GM23338 (cell line): ENCODE measurements around the gene EGF. TPM values are rescaled to one million over a fixed set of nuclear protein-coding genes. Genes with fewer than 3 reads are reported as not detected.

ENCODE experiments used
- ATAC-seq: fragments of 200-7000 bp; cut with Tn5 transposase; 3 replicates; pipeline ENCODE4 v1.9.1; 2020
- DNase-seq: peaks from one replicate; pipeline ENCODE4 v3.0.0-alpha.2; 2015; ENCODE audit warnings: low spot score
- H2AFZ ChIP-seq: fragments of 200-600 bp; sonication (generic); 2 replicates; pipeline ENCODE4 v1.8.0; 2016; ENCODE audit warnings: antibody characterized with exemption, mild to moderate bottlenecking, moderate library complexity
- H3F3A ChIP-seq: fragments of 200-600 bp; sonication (generic); replicated peaks from 2 replicates; pipeline ENCODE4 v1.8.0; 2017; ENCODE audit warnings: antibody characterized with exemption, mixed run types, low read depth
- H3K27ac ChIP-seq: fragments of 200-600 bp; sonication (generic); 2 replicates; pipeline ENCODE4 v1.6.1; 2016; ENCODE audit warnings: low read depth
- H3K27me3 ChIP-seq: fragments of 200-600 bp; sonication (generic); 2 replicates; pipeline ENCODE4 v1.8.0; 2016; ENCODE audit warnings: mild to moderate bottlenecking, mixed run types, moderate library complexity; ENCODE audit not compliant: insufficient read depth
- H3K36me3 ChIP-seq: fragments of 200-600 bp; sonication (generic); 2 replicates; pipeline ENCODE4 v1.8.0; 2016; ENCODE audit warnings: mild to moderate bottlenecking; ENCODE audit not compliant: insufficient read depth
- H3K4me1 ChIP-seq: fragments of 200-600 bp; sonication (generic); 2 replicates; pipeline ENCODE4 v1.8.0; 2016; ENCODE audit warnings: mild to moderate bottlenecking, moderate library complexity; ENCODE audit not compliant: insufficient read depth
- H3K4me2 ChIP-seq: fragments of 200-600 bp; sonication (generic); 2 replicates; pipeline ENCODE4 v1.7.1; 2017; ENCODE audit warnings: mixed run types
- H3K4me3 ChIP-seq: fragments of 200-600 bp; sonication (generic); 2 replicates; pipeline ENCODE4 v1.6.1; 2016; ENCODE audit warnings: mixed run types
- H3K79me2 ChIP-seq: fragments of 200-600 bp; sonication (generic); replicated peaks from 2 replicates; pipeline ENCODE4 v1.8.0; 2017; ENCODE audit warnings: mild to moderate bottlenecking; ENCODE audit not compliant: insufficient read depth
- H3K9me2 ChIP-seq: fragments of 200-600 bp; sonication (generic); 2 replicates; pipeline ENCODE4 v1.8.0; 2017; ENCODE audit not compliant: insufficient read depth
- H4K20me1 ChIP-seq: fragments of 200-600 bp; sonication (generic); replicated peaks from 2 replicates; pipeline ENCODE4 v1.8.0; 2017; ENCODE audit warnings: mild to moderate bottlenecking; ENCODE audit not compliant: insufficient read depth
- H3K27ac Mint-ChIP-seq: 2 replicates; pipeline ENCODE4 v1.8.0; 2020; ENCODE audit warnings: inconsistent platforms, mild to moderate bottlenecking, moderate library complexity, mixed read lengths
- H3K27me3 Mint-ChIP-seq: 3 replicates; pipeline ENCODE4 v1.8.0; 2022; ENCODE audit warnings: low read depth, mild to moderate bottlenecking, moderate library complexity, mixed read lengths, inconsistent platforms; ENCODE audit not compliant: insufficient read depth, poor library complexity
- H3K36me3 Mint-ChIP-seq: 3 replicates; pipeline ENCODE4 v1.8.0; 2021; ENCODE audit warnings: low read depth, mild to moderate bottlenecking, inconsistent platforms, moderate library complexity, mixed read lengths
- H3K4me1 Mint-ChIP-seq: 3 replicates; pipeline ENCODE4 v1.8.0; 2020; ENCODE audit warnings: mild to moderate bottlenecking, inconsistent platforms, mixed read lengths
- H3K4me3 Mint-ChIP-seq: 3 replicates; pipeline ENCODE4 v1.8.0; 2021; ENCODE audit warnings: moderate library complexity, mild to moderate bottlenecking, inconsistent platforms, mixed read lengths
- H3K9me3 Mint-ChIP-seq: 3 replicates; pipeline ENCODE4 v1.8.0; 2020; ENCODE audit warnings: moderate library complexity, mild to moderate bottlenecking, inconsistent platforms, mixed read lengths
- CREB1 ChIP-seq: fragments of 250-450 bp; sonication (Bioruptor Pico); IDR thresholded peaks from 2 replicates; pipeline ENCODE4 v1.5.0; 2020; ENCODE audit warnings: low read depth, mild to moderate bottlenecking, moderate library complexity
- EZH2 ChIP-seq: fragments of 200-600 bp; sonication (generic); IDR thresholded peaks from one replicate; pipeline ENCODE4 v1.8.0; 2017; ENCODE audit warnings: antibody characterized with exemption, mild to moderate bottlenecking, low read depth; ENCODE audit not compliant: unreplicated experiment
- EZH2phosphoT487 ChIP-seq: fragments of 200-600 bp; sonication (generic); IDR thresholded peaks from one replicate; pipeline ENCODE4 v1.8.1; 2018; ENCODE audit warnings: antibody characterized with exemption; ENCODE audit not compliant: unreplicated experiment
- POLR2AphosphoS5 ChIP-seq: IDR thresholded peaks from 2 replicates; pipeline ENCODE4 v1.6.1; 2016; ENCODE audit warnings: antibody characterized with exemption, low read depth
- STAT1 ChIP-seq: IDR thresholded peaks from one replicate; pipeline ENCODE4 v1.6.1; 2016; ENCODE audit warnings: antibody characterized with exemption; ENCODE audit not compliant: unreplicated experiment
- polyA plus RNA-seq: library from polyadenylated mRNA; unstranded; fragments of >200 nt; fragmentation: Nextera tagmentation; extraction: Ambion mirVana; gene quantifications from 2 replicates; pipeline ENCODE4 v1.2.1, GENCODE V29; 2016
- total RNA-seq: library from RNA; depleted of rRNA; stranded (reverse); fragments of >200 nt; shearing (Covaris generic); gene quantifications from 2 replicates; pipeline ENCODE4 v1.2.3, GENCODE V29; 2014
- TF ChIP-seq, protein P1 (sequence below): IDR thresholded peaks from 2 replicates; pipeline ENCODE4 v1.6.1; 2016; ENCODE audit warnings: antibody characterized with exemption
- TF ChIP-seq, protein P2 (sequence below), 2 experiments: fragments of 200-600 bp in 1 of 2; sonication (generic) in 1 of 2; conservative IDR thresholded peaks; 2 replicates each; pipeline versions ENCODE4 v1.5.1 to v1.6.1; 2016 to 2017; ENCODE audit warnings: antibody characterized with exemption in 2 of 2, low read depth in 2 of 2, mild to moderate bottlenecking in 2 of 2, moderate library complexity in 1 of 2
- TF ChIP-seq, protein P3 (sequence below): fragments of 250-450 bp; sonication (Bioruptor Pico); IDR thresholded peaks from 2 replicates; pipeline ENCODE4 v1.5.0; 2020; ENCODE audit warnings: mild to moderate bottlenecking, moderate library complexity

EGF gene
- total and polyA plus RNA-seq, 2 experiments from 2014 or later = 1.4 to 3.0 TPM

DNA sequence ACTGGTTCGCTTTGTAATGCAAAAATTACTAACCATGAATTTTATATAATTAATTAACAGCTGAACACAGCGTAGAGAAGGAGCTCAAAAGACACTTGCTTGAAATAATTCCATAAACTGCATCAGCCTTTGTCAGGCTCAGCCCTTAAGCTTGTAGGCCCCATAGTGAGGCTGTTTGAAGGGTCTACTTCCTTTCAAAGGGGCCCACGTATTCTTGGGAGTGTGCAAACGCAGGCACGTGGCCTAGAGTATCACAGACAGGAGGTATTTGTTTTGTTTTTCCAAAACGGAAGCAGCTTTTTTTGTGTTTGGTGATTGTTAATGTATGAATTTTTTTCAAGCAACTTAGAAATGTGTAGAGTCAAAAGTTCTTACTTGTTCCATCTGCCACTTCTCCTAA, 25.6 kb upstream of the EGF start:
- Histone ChIP-seq H3K27me3 (no peaks in the 10 kb centered on the region), H3K4me3 (no peak overlapping the region), H3F3A (no peaks in the 10 kb centered on the region), H3K4me2 (no peak overlapping the region), H3K9me2 (no peaks in the 10 kb centered on the region), H2AFZ (no peak overlapping the region), H4K20me1 (no peaks in the 10 kb centered on the region), H3K4me1 (no peaks in the 10 kb centered on the region), H3K79me2 (no peaks in the 10 kb centered on the region), H3K27ac (no peak overlapping the region), H3K36me3 (no peaks in the 10 kb centered on the region)
- no peaks in the 10 kb centered on the region for H3K36me3 Mint-ChIP-seq
- no peak overlapping the region for H3K27ac Mint-ChIP-seq
- no peaks in the 10 kb centered on the region for H3K4me1 Mint-ChIP-seq
- DNase-seq = no peak
- H3K9me3 Mint-ChIP-seq = no peaks in the 10 kb centered on the region; the same call in 2 of the 3 replicates
- no peak overlapping the region for H3K4me3 Mint-ChIP-seq
- H3K27me3 Mint-ChIP-seq = no peaks in the 10 kb centered on the region
- no peak for TF ChIP-seq EZH2phosphoT487
- TF ChIP-seq STAT1 = no peak
- TF ChIP-seq CREB1 = no peak
- TF ChIP-seq POLR2AphosphoS5 = no peak
- no peak for TF ChIP-seq EZH2
- TF ChIP-seq, protein P1, sequence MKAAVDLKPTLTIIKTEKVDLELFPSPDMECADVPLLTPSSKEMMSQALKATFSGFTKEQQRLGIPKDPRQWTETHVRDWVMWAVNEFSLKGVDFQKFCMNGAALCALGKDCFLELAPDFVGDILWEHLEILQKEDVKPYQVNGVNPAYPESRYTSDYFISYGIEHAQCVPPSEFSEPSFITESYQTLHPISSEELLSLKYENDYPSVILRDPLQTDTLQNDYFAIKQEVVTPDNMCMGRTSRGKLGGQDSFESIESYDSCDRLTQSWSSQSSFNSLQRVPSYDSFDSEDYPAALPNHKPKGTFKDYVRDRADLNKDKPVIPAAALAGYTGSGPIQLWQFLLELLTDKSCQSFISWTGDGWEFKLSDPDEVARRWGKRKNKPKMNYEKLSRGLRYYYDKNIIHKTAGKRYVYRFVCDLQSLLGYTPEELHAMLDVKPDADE = no peak
- TF ChIP-seq, protein P2, sequence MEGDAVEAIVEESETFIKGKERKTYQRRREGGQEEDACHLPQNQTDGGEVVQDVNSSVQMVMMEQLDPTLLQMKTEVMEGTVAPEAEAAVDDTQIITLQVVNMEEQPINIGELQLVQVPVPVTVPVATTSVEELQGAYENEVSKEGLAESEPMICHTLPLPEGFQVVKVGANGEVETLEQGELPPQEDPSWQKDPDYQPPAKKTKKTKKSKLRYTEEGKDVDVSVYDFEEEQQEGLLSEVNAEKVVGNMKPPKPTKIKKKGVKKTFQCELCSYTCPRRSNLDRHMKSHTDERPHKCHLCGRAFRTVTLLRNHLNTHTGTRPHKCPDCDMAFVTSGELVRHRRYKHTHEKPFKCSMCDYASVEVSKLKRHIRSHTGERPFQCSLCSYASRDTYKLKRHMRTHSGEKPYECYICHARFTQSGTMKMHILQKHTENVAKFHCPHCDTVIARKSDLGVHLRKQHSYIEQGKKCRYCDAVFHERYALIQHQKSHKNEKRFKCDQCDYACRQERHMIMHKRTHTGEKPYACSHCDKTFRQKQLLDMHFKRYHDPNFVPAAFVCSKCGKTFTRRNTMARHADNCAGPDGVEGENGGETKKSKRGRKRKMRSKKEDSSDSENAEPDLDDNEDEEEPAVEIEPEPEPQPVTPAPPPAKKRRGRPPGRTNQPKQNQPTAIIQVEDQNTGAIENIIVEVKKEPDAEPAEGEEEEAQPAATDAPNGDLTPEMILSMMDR (conservative IDR thresholded peaks at IDR 0.05; ENCODE audit: low read depth in 2 of 2) = no peak
- no peak for ATAC-seq

DNA sequence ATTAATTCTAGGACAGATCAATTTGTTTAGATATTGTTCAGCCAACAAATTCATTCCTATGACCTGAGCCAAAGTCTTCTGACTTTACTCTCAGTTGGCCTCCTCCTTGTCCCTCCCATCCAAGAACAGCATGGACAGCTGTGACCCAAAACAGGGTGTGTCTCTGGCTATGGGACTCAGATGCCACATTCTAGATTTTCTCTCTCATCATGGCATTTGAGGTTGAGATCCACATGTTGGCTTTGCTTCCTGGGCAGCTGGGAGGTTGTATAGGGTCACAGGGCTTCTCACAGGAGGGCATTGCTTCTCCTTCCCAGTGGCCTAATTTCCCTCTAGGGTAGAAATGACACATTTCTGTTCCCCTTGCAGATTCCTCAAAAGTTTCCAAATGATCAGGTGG, 22.6 kb upstream of the EGF start:
- H4K20me1 ChIP-seq = no peaks in the 10 kb centered on the region
- no peaks in the 10 kb centered on the region for H3K36me3 Mint-ChIP-seq
- TF ChIP-seq, protein P1 = no peak
- TF ChIP-seq, protein P3, sequence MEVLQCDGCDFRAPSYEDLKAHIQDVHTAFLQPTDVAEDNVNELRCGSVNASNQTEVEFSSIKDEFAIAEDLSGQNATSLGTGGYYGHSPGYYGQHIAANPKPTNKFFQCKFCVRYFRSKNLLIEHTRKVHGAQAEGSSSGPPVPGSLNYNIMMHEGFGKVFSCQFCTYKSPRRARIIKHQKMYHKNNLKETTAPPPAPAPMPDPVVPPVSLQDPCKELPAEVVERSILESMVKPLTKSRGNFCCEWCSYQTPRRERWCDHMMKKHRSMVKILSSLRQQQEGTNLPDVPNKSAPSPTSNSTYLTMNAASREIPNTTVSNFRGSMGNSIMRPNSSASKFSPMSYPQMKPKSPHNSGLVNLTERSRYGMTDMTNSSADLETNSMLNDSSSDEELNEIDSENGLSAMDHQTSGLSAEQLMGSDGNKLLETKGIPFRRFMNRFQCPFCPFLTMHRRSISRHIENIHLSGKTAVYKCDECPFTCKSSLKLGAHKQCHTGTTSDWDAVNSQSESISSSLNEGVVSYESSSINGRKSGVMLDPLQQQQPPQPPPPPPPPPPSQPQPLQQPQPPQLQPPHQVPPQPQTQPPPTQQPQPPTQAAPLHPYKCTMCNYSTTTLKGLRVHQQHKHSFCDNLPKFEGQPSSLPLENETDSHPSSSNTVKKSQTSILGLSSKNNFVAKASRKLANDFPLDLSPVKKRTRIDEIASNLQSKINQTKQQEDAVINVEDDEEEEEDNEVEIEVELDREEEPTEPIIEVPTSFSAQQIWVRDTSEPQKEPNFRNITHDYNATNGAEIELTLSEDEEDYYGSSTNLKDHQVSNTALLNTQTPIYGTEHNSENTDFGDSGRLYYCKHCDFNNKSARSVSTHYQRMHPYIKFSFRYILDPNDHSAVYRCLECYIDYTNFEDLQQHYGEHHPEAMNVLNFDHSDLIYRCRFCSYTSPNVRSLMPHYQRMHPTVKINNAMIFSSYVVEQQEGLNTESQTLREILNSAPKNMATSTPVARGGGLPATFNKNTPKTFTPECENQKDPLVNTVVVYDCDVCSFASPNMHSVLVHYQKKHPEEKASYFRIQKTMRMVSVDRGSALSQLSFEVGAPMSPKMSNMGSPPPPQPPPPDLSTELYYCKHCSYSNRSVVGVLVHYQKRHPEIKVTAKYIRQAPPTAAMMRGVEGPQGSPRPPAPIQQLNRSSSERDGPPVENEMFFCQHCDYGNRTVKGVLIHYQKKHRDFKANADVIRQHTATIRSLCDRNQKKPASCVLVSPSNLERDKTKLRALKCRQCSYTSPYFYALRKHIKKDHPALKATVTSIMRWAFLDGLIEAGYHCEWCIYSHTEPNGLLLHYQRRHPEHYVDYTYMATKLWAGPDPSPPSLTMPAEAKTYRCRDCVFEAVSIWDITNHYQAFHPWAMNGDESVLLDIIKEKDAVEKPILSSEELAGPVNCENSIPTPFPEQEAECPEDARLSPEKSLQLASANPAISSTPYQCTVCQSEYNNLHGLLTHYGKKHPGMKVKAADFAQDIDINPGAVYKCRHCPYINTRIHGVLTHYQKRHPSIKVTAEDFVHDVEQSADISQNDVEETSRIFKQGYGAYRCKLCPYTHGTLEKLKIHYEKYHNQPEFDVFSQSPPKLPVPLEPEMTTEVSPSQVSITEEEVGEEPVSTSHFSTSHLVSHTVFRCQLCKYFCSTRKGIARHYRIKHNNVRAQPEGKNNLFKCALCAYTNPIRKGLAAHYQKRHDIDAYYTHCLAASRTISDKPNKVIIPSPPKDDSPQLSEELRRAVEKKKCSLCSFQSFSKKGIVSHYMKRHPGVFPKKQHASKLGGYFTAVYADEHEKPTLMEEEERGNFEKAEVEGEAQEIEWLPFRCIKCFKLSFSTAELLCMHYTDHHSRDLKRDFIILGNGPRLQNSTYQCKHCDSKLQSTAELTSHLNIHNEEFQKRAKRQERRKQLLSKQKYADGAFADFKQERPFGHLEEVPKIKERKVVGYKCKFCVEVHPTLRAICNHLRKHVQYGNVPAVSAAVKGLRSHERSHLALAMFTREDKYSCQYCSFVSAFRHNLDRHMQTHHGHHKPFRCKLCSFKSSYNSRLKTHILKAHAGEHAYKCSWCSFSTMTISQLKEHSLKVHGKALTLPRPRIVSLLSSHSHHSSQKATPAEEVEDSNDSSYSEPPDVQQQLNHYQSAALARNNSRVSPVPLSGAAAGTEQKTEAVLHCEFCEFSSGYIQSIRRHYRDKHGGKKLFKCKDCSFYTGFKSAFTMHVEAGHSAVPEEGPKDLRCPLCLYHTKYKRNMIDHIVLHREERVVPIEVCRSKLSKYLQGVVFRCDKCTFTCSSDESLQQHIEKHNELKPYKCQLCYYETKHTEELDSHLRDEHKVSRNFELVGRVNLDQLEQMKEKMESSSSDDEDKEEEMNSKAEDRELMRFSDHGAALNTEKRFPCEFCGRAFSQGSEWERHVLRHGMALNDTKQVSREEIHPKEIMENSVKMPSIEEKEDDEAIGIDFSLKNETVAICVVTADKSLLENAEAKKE (CRISPR knock-in tag) = no peak
- TF ChIP-seq STAT1 (no peak), CREB1 (no peak), EZH2 (no peak)
- TF ChIP-seq, protein P2 (conservative IDR thresholded peaks at IDR 0.05; ENCODE audit: low read depth in 2 of 2) = no peak
- ATAC-seq = no peak
- H3K4me3 Mint-ChIP-seq = no peak overlapping the region
- no peaks in the 10 kb centered on the region for H3K4me1 Mint-ChIP-seq
- no peaks in the 10 kb centered on the region; the same call in 2 of the 3 replicates for H3K9me3 Mint-ChIP-seq
- no peaks in the 10 kb centered on the region for H3K79me2 ChIP-seq
- no peaks in the 10 kb centered on the region for H3K9me2 ChIP-seq
- H3K4me1 ChIP-seq = no peaks in the 10 kb centered on the region
- no peak overlapping the region for H3K27ac ChIP-seq
- no peak overlapping the region for H3K27ac Mint-ChIP-seq
- DNase-seq = no peak
- no peak overlapping the region for H2AFZ ChIP-seq
- H3K27me3 ChIP-seq = no peaks in the 10 kb centered on the region
- no peak overlapping the region for H3K4me2 ChIP-seq
- H3K36me3 ChIP-seq = no peaks in the 10 kb centered on the region
- H3K27me3 Mint-ChIP-seq = no peaks in the 10 kb centered on the region
- H3K4me3 ChIP-seq = no peak overlapping the region
- H3F3A ChIP-seq = no peaks in the 10 kb centered on the region
